Endothelial cell (in vitro differentiated cells): ENCODE data around the gene CSRP1. TPM values are rescaled to one million over a fixed set of nuclear protein-coding genes. Genes with fewer than 3 reads are reported as not detected.

Source experiments
- DNase-seq: peaks from one replicate; pipeline ENCODE4 v3.0.0; 2021; ENCODE audit warnings: low spot score
- H3K27ac Mint-ChIP-seq: one replicate; pipeline ENCODE4 v1.8.0; 2021; ENCODE audit warnings: mixed read lengths, inconsistent platforms; ENCODE audit not compliant: unreplicated experiment
- H3K27me3 Mint-ChIP-seq: one replicate; pipeline ENCODE4 v1.8.0; 2021; ENCODE audit warnings: mild to moderate bottlenecking, moderate library complexity, mixed read lengths, inconsistent platforms; ENCODE audit not compliant: unreplicated experiment
- H3K36me3 Mint-ChIP-seq: one replicate; pipeline ENCODE4 v1.8.0; 2021; ENCODE audit warnings: mild to moderate bottlenecking, low read depth, mixed read lengths, inconsistent platforms; ENCODE audit not compliant: unreplicated experiment
- H3K4me1 Mint-ChIP-seq: one replicate; pipeline ENCODE4 v1.8.0; 2021; ENCODE audit warnings: mild to moderate bottlenecking, mixed read lengths, inconsistent platforms; ENCODE audit not compliant: unreplicated experiment
- H3K4me3 Mint-ChIP-seq: one replicate; pipeline ENCODE4 v1.8.0; 2021; ENCODE audit warnings: mild to moderate bottlenecking, mixed read lengths, inconsistent platforms; ENCODE audit not compliant: unreplicated experiment
- H3K9me3 Mint-ChIP-seq: one replicate; pipeline ENCODE4 v1.8.0; 2021; ENCODE audit warnings: mixed read lengths, inconsistent platforms; ENCODE audit not compliant: unreplicated experiment
- total RNA-seq: library from RNA; stranded (reverse); fragmentation: NEBNext Ultra II Directional; extraction: Animal tissue kit (Norgen Biotek cat#: 25700); gene quantifications from one replicate; pipeline ENCODE4 v1.2.1, GENCODE V29; 2021; ENCODE audit not compliant: unreplicated experiment
- TF ChIP-seq, protein P1 (sequence below): fragments of 200-600 bp; sonication (generic); IDR thresholded peaks from one replicate; pipeline ENCODE4 v1.5.0; 2021; ENCODE audit warnings: antibody characterized with exemption; ENCODE audit not compliant: unreplicated experiment

CSRP1 gene
- total RNA-seq, 1 donor from 2014 or later: 111 TPM

DNA sequence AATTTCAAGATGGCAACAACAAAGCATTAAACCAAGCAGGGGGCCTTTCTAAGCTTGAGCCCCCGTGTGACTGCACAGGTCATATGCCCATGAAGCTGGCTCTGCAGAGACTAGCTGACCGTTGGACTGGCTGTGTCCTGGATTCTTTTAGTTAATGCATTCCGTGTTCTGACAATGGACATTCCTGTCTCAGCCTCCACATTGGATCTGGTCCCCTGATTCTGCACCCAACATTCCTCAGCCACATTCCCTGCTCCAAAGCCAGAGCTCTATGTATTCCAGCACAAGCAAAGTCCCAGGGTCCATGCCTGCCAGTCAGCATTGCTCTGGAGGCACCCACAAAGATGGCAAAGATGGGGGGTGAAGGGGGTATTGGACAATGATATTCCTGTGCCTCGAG is 26.9 kb upstream of the CSRP1 start:
- Mint-ChIP-seq H3K27me3 (peaks cover 9% of the 10 kb centered on the region), H3K4me1 (peaks cover 33% of the 10 kb centered on the region), H3K4me3 (no peak overlapping the region), H3K36me3 (peaks cover 3% of the 10 kb centered on the region), H3K9me3 (no peaks in the 10 kb centered on the region), H3K27ac (no peak overlapping the region)
- TF ChIP-seq, protein P1, sequence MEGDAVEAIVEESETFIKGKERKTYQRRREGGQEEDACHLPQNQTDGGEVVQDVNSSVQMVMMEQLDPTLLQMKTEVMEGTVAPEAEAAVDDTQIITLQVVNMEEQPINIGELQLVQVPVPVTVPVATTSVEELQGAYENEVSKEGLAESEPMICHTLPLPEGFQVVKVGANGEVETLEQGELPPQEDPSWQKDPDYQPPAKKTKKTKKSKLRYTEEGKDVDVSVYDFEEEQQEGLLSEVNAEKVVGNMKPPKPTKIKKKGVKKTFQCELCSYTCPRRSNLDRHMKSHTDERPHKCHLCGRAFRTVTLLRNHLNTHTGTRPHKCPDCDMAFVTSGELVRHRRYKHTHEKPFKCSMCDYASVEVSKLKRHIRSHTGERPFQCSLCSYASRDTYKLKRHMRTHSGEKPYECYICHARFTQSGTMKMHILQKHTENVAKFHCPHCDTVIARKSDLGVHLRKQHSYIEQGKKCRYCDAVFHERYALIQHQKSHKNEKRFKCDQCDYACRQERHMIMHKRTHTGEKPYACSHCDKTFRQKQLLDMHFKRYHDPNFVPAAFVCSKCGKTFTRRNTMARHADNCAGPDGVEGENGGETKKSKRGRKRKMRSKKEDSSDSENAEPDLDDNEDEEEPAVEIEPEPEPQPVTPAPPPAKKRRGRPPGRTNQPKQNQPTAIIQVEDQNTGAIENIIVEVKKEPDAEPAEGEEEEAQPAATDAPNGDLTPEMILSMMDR: no peak
- DNase-seq: no peak

- TF ChIP-seq, protein P1: no peak
- Mint-ChIP-seq H3K27me3 (peaks cover 4% of the 10 kb centered on the region), H3K9me3 (no peaks in the 10 kb centered on the region), H3K36me3 (peaks cover 3% of the 10 kb centered on the region), H3K4me1 (peaks cover 23% of the 10 kb centered on the region), H3K4me3 (no peak overlapping the region), H3K27ac (no peak overlapping the region)
- peak; percentile 14 for DNase-seq
Observed at GRCh38 chr1:201531551-201532425, 24.9 kb upstream of the CSRP1 start.

DNA sequence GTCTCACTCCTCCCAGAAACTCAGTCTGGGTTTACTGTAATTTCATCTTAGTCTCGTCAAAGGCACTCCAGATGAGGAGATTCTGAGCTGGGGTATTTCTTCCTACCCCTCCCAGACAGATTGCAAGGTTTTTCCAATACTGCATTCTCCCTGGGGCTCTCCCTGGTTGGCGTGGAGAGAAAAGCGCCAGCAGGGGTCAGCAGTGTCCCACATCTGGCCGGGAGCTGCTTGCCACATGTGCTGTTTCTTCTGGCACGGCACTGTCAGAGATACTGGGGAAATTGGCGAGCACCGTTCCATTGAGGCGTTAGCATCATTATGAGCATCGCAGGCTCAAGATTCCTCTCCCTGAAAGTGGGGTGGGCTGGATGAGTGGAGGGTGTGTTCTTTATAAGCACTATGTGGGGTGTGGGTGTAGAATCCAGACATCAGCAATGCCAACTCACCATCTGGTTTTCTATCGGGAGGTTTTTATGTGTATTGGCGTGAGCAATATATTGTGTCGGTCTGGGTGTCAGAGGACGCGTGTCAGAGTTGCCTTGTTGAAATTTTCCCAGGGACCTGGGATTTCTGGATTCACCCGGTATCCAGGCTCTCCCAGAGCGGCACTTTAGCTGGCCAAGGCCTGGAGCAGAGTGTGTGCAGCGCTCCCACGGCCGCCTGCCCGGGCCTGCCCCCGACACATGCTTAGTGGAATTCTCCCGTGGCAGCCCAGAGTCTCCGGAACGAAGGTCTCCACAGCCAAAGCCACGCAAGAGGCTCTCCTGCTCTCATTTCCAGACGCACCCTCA is 24.0 kb upstream of the CSRP1 start:
- peaks cover 18% of the 10 kb centered on the region for H3K4me1 Mint-ChIP-seq

GRCh38 chr1:201528631-201529252 is 21.8 kb upstream of the CSRP1 start:
- no peak overlapping the region for H3K27ac Mint-ChIP-seq

More for the DNA sequence above, 24.0 kb upstream of the CSRP1 start:
- Mint-ChIP-seq H3K4me3 (no peak overlapping the region), H3K27ac (no peak overlapping the region), H3K36me3 (peaks cover 3% of the 10 kb centered on the region), H3K9me3 (no peaks in the 10 kb centered on the region), H3K27me3 (peaks cover 4% of the 10 kb centered on the region)
- TF ChIP-seq, protein P1: peak; percentile 57
- DNase-seq: peak; percentile 85

More at GRCh38 chr1:201528631-201529252, 21.8 kb upstream of the CSRP1 start:
- H3K9me3 Mint-ChIP-seq: no peaks in the 10 kb centered on the region
- peaks cover 16% of the 10 kb centered on the region for H3K4me1 Mint-ChIP-seq
- H3K4me3 Mint-ChIP-seq: no peak overlapping the region
- no peak for DNase-seq
- peaks cover 4% of the 10 kb centered on the region for H3K27me3 Mint-ChIP-seq
- peaks cover 3% of the 10 kb centered on the region for H3K36me3 Mint-ChIP-seq
- TF ChIP-seq, protein P1: no peak
